CD14-positive monocyte (primary cell): Measurements from ENCODE around the gene COX6A1. TPM values are rescaled to one million over a fixed set of nuclear protein-coding genes. Genes with fewer than 3 reads are reported as not detected.

Source experiments
- DNase-seq, 3 donors: peaks; one replicate each; pipeline ENCODE4 v3.0.0-alpha.2; 2011 to 2022
- H2AFZ ChIP-seq: 2 replicates; pipeline ENCODE4 v1.6.0; 2012; ENCODE audit warnings: mild to moderate bottlenecking, low read depth, low read length, inconsistent platforms; ENCODE audit not compliant: insufficient read depth, poor library complexity, severe bottlenecking
- H3K27ac ChIP-seq, 2 donors: 1 replicate in 1 of 2; 2 replicates in 1 of 2; pipeline ENCODE4 v1.5.1; 2012 to 2013; ENCODE audit warnings: low read length in 2 of 2, control low read depth in 1 of 2, inconsistent platforms in 1 of 2, low read depth in 1 of 2, mild to moderate bottlenecking in 1 of 2
- H3K27me3 ChIP-seq, 2 donors: one replicate each; pipeline versions ENCODE4 v1.6.0 to v1.6.1; 2011 to 2013; ENCODE audit warnings: low read length in 2 of 2; ENCODE audit not compliant: control insufficient read depth in 2 of 2, insufficient read depth in 2 of 2
- H3K36me3 ChIP-seq, 2 donors: replicated peaks in 1 of 2; 1 replicate in 1 of 2; 2 replicates in 1 of 2; pipeline versions ENCODE4 v1.5.1 to v1.6.1; 2012 to 2013; ENCODE audit warnings: low read length in 2 of 2, control low read depth in 1 of 2, inconsistent platforms in 1 of 2, mild to moderate bottlenecking in 1 of 2; ENCODE audit not compliant: insufficient read depth in 2 of 2, control insufficient read depth in 1 of 2
- H3K4me1 ChIP-seq, 2 donors: 1 replicate in 1 of 2; 2 replicates in 1 of 2; pipeline versions ENCODE4 v1.5.1 to v1.6.1; 2012 to 2013; ENCODE audit warnings: low read length in 2 of 2, control low read depth in 1 of 2, inconsistent platforms in 1 of 2, mild to moderate bottlenecking in 1 of 2, moderate library complexity in 1 of 2; ENCODE audit not compliant: insufficient read depth in 2 of 2, control insufficient read depth in 1 of 2
- H3K4me2 ChIP-seq: replicated peaks from 2 replicates; pipeline ENCODE3; 2012; ENCODE audit warnings: low read length, moderate library complexity, mild to moderate bottlenecking; ENCODE audit not compliant: poor library complexity, severe bottlenecking; ENCODE audit errors: extremely low read depth
- H3K4me3 ChIP-seq, 3 experiments: fragments of 200-600 bp in 1 of 3; sonication (generic) in 1 of 3; replicated peaks in 1 of 3; 1 replicate in 2 of 3; 2 replicates in 1 of 3; pipeline ENCODE4 v1.5.1; 2011 to 2013; ENCODE audit warnings: low read length in 3 of 3, mild to moderate bottlenecking in 3 of 3, control low read depth in 2 of 3, low read depth in 2 of 3, inconsistent platforms in 1 of 3, moderate library complexity in 1 of 3
- H3K79me2 ChIP-seq: 2 replicates; pipeline ENCODE4 v1.6.0; 2012; ENCODE audit warnings: mild to moderate bottlenecking, control low read depth, inconsistent platforms, low read length, moderate library complexity; ENCODE audit not compliant: insufficient read depth
- H3K9ac ChIP-seq: 2 replicates; pipeline ENCODE4 v1.6.0; 2017; ENCODE audit warnings: low read length, mild to moderate bottlenecking; ENCODE audit not compliant: insufficient read depth, poor library complexity, severe bottlenecking
- H3K9me3 ChIP-seq, 2 donors: replicated peaks in 1 of 2; 1 replicate in 1 of 2; 2 replicates in 1 of 2; pipeline versions ENCODE4 v1.5.1 to v1.6.1; 2012 to 2013; ENCODE audit warnings: low read length in 2 of 2, control low read depth in 1 of 2; ENCODE audit not compliant: control insufficient read depth in 1 of 2, insufficient read depth in 1 of 2
- H4K20me1 ChIP-seq: 2 replicates; pipeline ENCODE4 v1.6.0; 2012; ENCODE audit warnings: mild to moderate bottlenecking, low read length, control low read depth, moderate library complexity; ENCODE audit not compliant: insufficient read depth
- H3K27ac Mint-ChIP-seq, 7 donors: one replicate each; pipeline ENCODE4 v1.8.0; 2020; ENCODE audit warnings: mild to moderate bottlenecking in 7 of 7, mixed read lengths in 7 of 7, moderate library complexity in 6 of 7, inconsistent platforms in 2 of 7
- H3K27me3 Mint-ChIP-seq, 3 donors: one replicate each; pipeline ENCODE4 v1.8.0; 2021 to 2022; ENCODE audit warnings: low read depth in 3 of 3, mild to moderate bottlenecking in 3 of 3, mixed read lengths in 3 of 3, moderate library complexity in 3 of 3, inconsistent platforms in 1 of 3
- H3K36me3 Mint-ChIP-seq, 2 donors: one replicate each; pipeline ENCODE4 v1.8.0; 2020; ENCODE audit warnings: mixed read lengths in 2 of 2, inconsistent platforms in 1 of 2, mild to moderate bottlenecking in 1 of 2
- H3K4me1 Mint-ChIP-seq: one replicate; pipeline ENCODE4 v1.8.0; 2020; ENCODE audit warnings: mild to moderate bottlenecking, mixed read lengths
- H3K4me3 Mint-ChIP-seq, 2 donors: one replicate each; pipeline ENCODE4 v1.8.0; 2020; ENCODE audit warnings: mild to moderate bottlenecking in 2 of 2, mixed read lengths in 2 of 2, moderate library complexity in 1 of 2
- H3K9me3 Mint-ChIP-seq, 7 donors: one replicate each; pipeline ENCODE4 v1.8.0; 2020 to 2022; ENCODE audit warnings: mixed read lengths in 7 of 7, mild to moderate bottlenecking in 6 of 7, moderate library complexity in 6 of 7, inconsistent platforms in 2 of 7
- CTCF ChIP-seq: fragments of 200-600 bp; IDR thresholded peaks from one replicate; pipeline ENCODE4 v1.8.0; 2022; ENCODE audit warnings: antibody characterized with exemption, mild to moderate bottlenecking
- WGBS: methylation state at CpG from one replicate; pipeline ENCODE4 v1.1.5; 2013; ENCODE audit warnings: missing lambda C conversion rate; ENCODE audit not compliant: insufficient coverage; 5-methylcytosine and 5-hydroxymethylcytosine counted together
- intact Hi-C, 2 donors: fragments of 100-400 bp; cut with micrococcal nuclease; formaldehyde crosslinking; loops; one replicate each; pipeline versions ENCODE4 v1.15.0 to v1.15.1; 2023
- polyA plus RNA-seq, 3 donors: library from polyadenylated mRNA; depleted of rRNA in 1 of 3; unstranded in 2 of 3; stranded (reverse) in 1 of 3; fragments of 300-500 nt in 2 of 3; fragments of >200 nt in 1 of 3; fragmentation: Illumina TruSeq in 2 of 3; gene quantifications; 1 replicate in 2 of 3; 2 replicates in 1 of 3; pipeline ENCODE4 v1.2.3, GENCODE V29; 2012 to 2021

COX6A1 gene
- polyA plus RNA-seq, 3 donors, result 345 to 924 (median 901) TPM

- H3K9me3 ChIP-seq, result no peaks in the 10 kb centered on the region
- no peak for TF ChIP-seq CTCF
- H3K27me3 ChIP-seq, result no peaks in the 10 kb centered on the region
- peak overlapping the region; percentile 4 for H3K9ac ChIP-seq
- 100% methylated on average over 1 of the region's 7 CpGs for WGBS
- H3K4me1 Mint-ChIP-seq, result no peaks in the 10 kb centered on the region
- no peaks in the 10 kb centered on the region for H3K79me2 ChIP-seq
- no peak overlapping the region for H3K27ac Mint-ChIP-seq
- intact Hi-C loops, result no loop called here
- H3K27me3 Mint-ChIP-seq, result peaks cover 3 to 7% (median 5%) of the 10 kb centered on the region in 3 donors
- no peak for DNase-seq
- H3K27ac ChIP-seq, result no peak overlapping the region
- H3K4me2 ChIP-seq, result no peak overlapping the region
- no peak overlapping the region for H3K4me3 ChIP-seq
- no peaks in the 10 kb centered on the region for H3K9me3 Mint-ChIP-seq
- no peaks in the 10 kb centered on the region for H3K36me3 Mint-ChIP-seq
- H3K4me1 ChIP-seq, result no peaks in the 10 kb centered on the region
- H3K4me3 Mint-ChIP-seq, result no peak overlapping the region
- H2AFZ ChIP-seq, result no peak overlapping the region
- no peaks in the 10 kb centered on the region for H4K20me1 ChIP-seq
- H3K36me3 ChIP-seq, result no peaks in the 10 kb centered on the region
Measured at GRCh38 chr12:120412421-120412820, 25.5 kb upstream of the COX6A1 start.

- Mint-ChIP-seq H3K4me3 (no peak overlapping the region), H3K4me1 (no peaks in the 10 kb centered on the region), H3K27ac (no peak overlapping the region), H3K27me3 (peaks cover 5 to 7% (median 5%) of the 10 kb centered on the region in 3 donors), H3K9me3 (no peaks in the 10 kb centered on the region), H3K36me3 (no peaks in the 10 kb centered on the region)
- Histone ChIP-seq H3K27ac (no peak overlapping the region), H3K4me2 (no peak overlapping the region), H2AFZ (no peak overlapping the region), H3K36me3 (no peaks in the 10 kb centered on the region), H4K20me1 (no peaks in the 10 kb centered on the region), H3K4me1 (no peaks in the 10 kb centered on the region), H3K27me3 (no peaks in the 10 kb centered on the region), H3K4me3 (no peak overlapping the region), H3K79me2 (no peaks in the 10 kb centered on the region), H3K9ac (no peak overlapping the region), H3K9me3 (no peaks in the 10 kb centered on the region)
- no peak for DNase-seq
- no peak for TF ChIP-seq CTCF
- WGBS, result 94% methylated on average over 8 of the region's 13 CpGs
- intact Hi-C loops, result no loop called here
Measured at GRCh38 chr12:120413901-120414695, 23.8 kb upstream of the COX6A1 start.
